SK-N-SH (cell line): ENCODE data around the gene AFMID.

ENCODE experiments used
- CTCF ChIP-seq: fragments of 200-600 bp; sonication (generic); IDR thresholded peaks from 2 replicates; pipeline ENCODE4 v1.6.1; 2017; ENCODE audit warnings: antibody characterized with exemption, mild to moderate bottlenecking, moderate library complexity
- EZH2phosphoT487 ChIP-seq: fragments of 200-600 bp; sonication (generic); IDR thresholded peaks from 2 replicates; pipeline ENCODE4 v1.6.1; 2017; ENCODE audit warnings: low read depth, mixed run types, mild to moderate bottlenecking, antibody characterized with exemption, moderate library complexity, borderline replicate concordance
- FOSL2 ChIP-seq: IDR thresholded peaks from 2 replicates; pipeline ENCODE4 v1.4.0; 2012; ENCODE audit warnings: low read depth, mild to moderate bottlenecking, moderate library complexity, borderline replicate concordance
- MAX ChIP-seq: IDR thresholded peaks from 2 replicates; pipeline ENCODE4 v1.4.0; 2012; ENCODE audit warnings: low read depth
- MXI1 ChIP-seq: IDR thresholded peaks from 2 replicates; pipeline ENCODE4 v1.6.1; 2012; ENCODE audit warnings: mild to moderate bottlenecking, low read depth, low read length, improper control_type of control experiment
- NFIC ChIP-seq: IDR thresholded peaks from 2 replicates; pipeline ENCODE4 v1.4.0; 2012; ENCODE audit warnings: borderline replicate concordance
- POLR2AphosphoS5 ChIP-seq: IDR thresholded peaks from 2 replicates; pipeline ENCODE4 v1.6.1; 2012; ENCODE audit warnings: low read depth, low read length
- REST ChIP-seq: IDR thresholded peaks from 2 replicates; pipeline ENCODE4 v1.6.1; 2012; ENCODE audit warnings: mild to moderate bottlenecking, low read depth, low read length, moderate library complexity
- RFX5 ChIP-seq: IDR thresholded peaks from 2 replicates; pipeline ENCODE4 v1.6.1; 2012; ENCODE audit warnings: mild to moderate bottlenecking, improper control_type of control experiment, low read length
- TCF12 ChIP-seq: IDR thresholded peaks from 2 replicates; pipeline ENCODE4 v1.4.0; 2012
- TF ChIP-seq, protein P1 (sequence below): fragments of 150-350 bp; IDR thresholded peaks from 2 replicates; pipeline ENCODE4 v1.6.1; 2016; ENCODE audit warnings: mild to moderate bottlenecking, low read depth, low read length
- TF ChIP-seq, protein P2 (sequence below): IDR thresholded peaks from 2 replicates; pipeline ENCODE4 v1.4.0; 2012; ENCODE audit warnings: low read depth, borderline replicate concordance
- TF ChIP-seq, protein P3 (sequence below): IDR thresholded peaks from 2 replicates; pipeline ENCODE4; 2012

DNA sequence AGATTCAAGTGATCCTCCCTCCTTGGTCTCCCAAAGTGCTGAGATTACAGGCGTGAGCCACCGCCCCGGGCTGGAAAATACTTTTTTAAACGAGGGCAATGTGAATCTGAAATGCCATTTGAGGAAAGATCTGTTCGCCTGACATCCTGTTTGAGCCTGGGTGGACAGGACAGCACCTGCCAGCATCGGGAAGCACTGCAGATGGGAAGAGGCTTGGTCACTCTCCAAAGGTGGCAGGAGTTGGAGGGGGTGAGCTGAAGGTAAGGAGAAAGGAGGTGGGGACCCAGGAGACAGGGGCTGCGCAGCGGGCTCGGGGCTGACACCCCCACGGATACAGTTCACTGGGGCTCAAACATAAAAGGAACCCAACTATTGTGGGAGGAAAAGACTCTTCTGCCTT is 22.9 kb downstream of the AFMID start:
- TF ChIP-seq FOSL2 = no peak
- TF ChIP-seq MXI1 = no peak
- no peak for TF ChIP-seq CTCF
- TF ChIP-seq, protein P1, sequence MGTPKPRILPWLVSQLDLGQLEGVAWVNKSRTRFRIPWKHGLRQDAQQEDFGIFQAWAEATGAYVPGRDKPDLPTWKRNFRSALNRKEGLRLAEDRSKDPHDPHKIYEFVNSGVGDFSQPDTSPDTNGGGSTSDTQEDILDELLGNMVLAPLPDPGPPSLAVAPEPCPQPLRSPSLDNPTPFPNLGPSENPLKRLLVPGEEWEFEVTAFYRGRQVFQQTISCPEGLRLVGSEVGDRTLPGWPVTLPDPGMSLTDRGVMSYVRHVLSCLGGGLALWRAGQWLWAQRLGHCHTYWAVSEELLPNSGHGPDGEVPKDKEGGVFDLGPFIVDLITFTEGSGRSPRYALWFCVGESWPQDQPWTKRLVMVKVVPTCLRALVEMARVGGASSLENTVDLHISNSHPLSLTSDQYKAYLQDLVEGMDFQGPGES = no peak
- TF ChIP-seq REST = no peak
- no peak for TF ChIP-seq TCF12
- no peak for TF ChIP-seq EZH2phosphoT487
- TF ChIP-seq, protein P2, sequence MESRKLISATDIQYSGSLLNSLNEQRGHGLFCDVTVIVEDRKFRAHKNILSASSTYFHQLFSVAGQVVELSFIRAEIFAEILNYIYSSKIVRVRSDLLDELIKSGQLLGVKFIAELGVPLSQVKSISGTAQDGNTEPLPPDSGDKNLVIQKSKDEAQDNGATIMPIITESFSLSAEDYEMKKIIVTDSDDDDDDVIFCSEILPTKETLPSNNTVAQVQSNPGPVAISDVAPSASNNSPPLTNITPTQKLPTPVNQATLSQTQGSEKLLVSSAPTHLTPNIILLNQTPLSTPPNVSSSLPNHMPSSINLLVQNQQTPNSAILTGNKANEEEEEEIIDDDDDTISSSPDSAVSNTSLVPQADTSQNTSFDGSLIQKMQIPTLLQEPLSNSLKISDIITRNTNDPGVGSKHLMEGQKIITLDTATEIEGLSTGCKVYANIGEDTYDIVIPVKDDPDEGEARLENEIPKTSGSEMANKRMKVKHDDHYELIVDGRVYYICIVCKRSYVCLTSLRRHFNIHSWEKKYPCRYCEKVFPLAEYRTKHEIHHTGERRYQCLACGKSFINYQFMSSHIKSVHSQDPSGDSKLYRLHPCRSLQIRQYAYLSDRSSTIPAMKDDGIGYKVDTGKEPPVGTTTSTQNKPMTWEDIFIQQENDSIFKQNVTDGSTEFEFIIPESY = no peak
- no peak for TF ChIP-seq POLR2AphosphoS5
- TF ChIP-seq, protein P3, sequence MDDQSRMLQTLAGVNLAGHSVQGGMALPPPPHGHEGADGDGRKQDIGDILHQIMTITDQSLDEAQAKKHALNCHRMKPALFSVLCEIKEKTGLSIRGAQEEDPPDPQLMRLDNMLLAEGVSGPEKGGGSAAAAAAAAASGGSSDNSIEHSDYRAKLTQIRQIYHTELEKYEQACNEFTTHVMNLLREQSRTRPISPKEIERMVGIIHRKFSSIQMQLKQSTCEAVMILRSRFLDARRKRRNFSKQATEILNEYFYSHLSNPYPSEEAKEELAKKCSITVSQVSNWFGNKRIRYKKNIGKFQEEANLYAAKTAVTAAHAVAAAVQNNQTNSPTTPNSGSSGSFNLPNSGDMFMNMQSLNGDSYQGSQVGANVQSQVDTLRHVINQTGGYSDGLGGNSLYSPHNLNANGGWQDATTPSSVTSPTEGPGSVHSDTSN = no peak
- TF ChIP-seq NFIC = no peak
- no peak for TF ChIP-seq MAX
- TF ChIP-seq RFX5 = no peak
